ENCODE measurements around the gene TUT1. TPM values are rescaled to one million over a fixed set of nuclear protein-coding genes. Genes with fewer than 3 reads are reported as not detected.

TUT1 gene
- total and polyA plus RNA-seq, 4 donors = 5.6 to 15.8 (median 13.7) TPM

GRCh38 chr11:62622476-62623089 is 31.3 kb upstream of the TUT1 start (continued):
- TF ChIP-seq CTCF (IDR thresholded peaks at IDR 0.05; ENCODE audit: low read depth, low read length, missing input control) (no peak), YY1 (IDR thresholded peaks at IDR 0.05) (no peak), ZBTB33 (IDR thresholded peaks at IDR 0.05) (no peak), ATF3 (IDR thresholded peaks at IDR 0.05) (no peak), HNF4G (IDR thresholded peaks at IDR 0.05) (no peak), RAD21 (IDR thresholded peaks at IDR 0.05) (no peak), JUND (IDR thresholded peaks at IDR 0.05) (no peak)

- WGBS = under 1% methylated on average over 77 of the region's 77 CpGs
- H3K36me3 ChIP-seq (ENCODE audit: control insufficient read depth in 4 of 4, insufficient read depth in 3 of 4, low read depth in 1 of 4, low read length in 3 of 4) = peaks cover 6 to 24% (median 19%) of the 10 kb centered on the region in 4 donors
Measured at GRCh38 chr11:62621567-62622470, 30.5 kb upstream of the TUT1 start, which contains the start of gene B3GAT3. TSS of gene B3GAT3 (minus strand) at chr11:62621986. CDS start at chr11:62621947, 39 bp downstream.

More at GRCh38 chr11:62621567-62622470, 30.5 kb upstream of the TUT1 start, which contains the start of gene B3GAT3:
- TF ChIP-seq ZBTB33 (IDR thresholded peaks at IDR 0.05) (peak; percentile 82), FOXA1 (IDR thresholded peaks at IDR 0.05) (no peak), GABPA (IDR thresholded peaks at IDR 0.05 in 1 of 2, conservative IDR thresholded peaks at IDR 0.05 in 1 of 2) (peak; percentile 96 to 99), RXRA (IDR thresholded peaks at IDR 0.05) (peak; percentile 35 to 38), SP1 (IDR thresholded peaks at IDR 0.05) (peak; percentile 83), HNF4A (conservative IDR thresholded peaks at IDR 0.05) (peak in 1 of 2 donors; percentile 35), JUND (IDR thresholded peaks at IDR 0.05) (peak; percentile 78 to 88), RAD21 (IDR thresholded peaks at IDR 0.05) (no peak), REST (IDR thresholded peaks at IDR 0.05) (peak; percentile 45), FOXA2 (IDR thresholded peaks at IDR 0.05) (no peak), YY1 (IDR thresholded peaks at IDR 0.05) (peak; percentile 61), CTCF (IDR thresholded peaks at IDR 0.05; ENCODE audit: low read depth, low read length, missing input control) (peak; percentile 6), ATF3 (IDR thresholded peaks at IDR 0.05) (peak; percentile 40), NR2F2 (IDR thresholded peaks at IDR 0.05) (no peak), HNF4G (IDR thresholded peaks at IDR 0.05) (no peak), MAX (IDR thresholded peaks at IDR 0.05) (peak; percentile 94), TAF1 (conservative IDR thresholded peaks at IDR 0.05) (no peak), EGR1 (IDR thresholded peaks at IDR 0.05; ENCODE audit: low read depth in 2 of 2) (peak; percentile 26 to 61)
- no peaks in the 10 kb centered on the region for H3K9me3 ChIP-seq (ENCODE audit: control insufficient read depth in 4 of 4, low read length in 3 of 4)
- H3K4me3 ChIP-seq (ENCODE audit: low read depth in 1 of 3, low read length in 3 of 3) = peak within 1 kb of the TSS; percentile 68 to 89 (median 74)
- peaks cover 4 to 17% (median 10%) of the 10 kb centered on the region in 4 donors for H3K4me1 ChIP-seq (ENCODE audit: control insufficient read depth in 4 of 4, insufficient read depth in 4 of 4, low read length in 3 of 4)
- H3K27me3 ChIP-seq (ENCODE audit: control insufficient read depth in 4 of 4, insufficient read depth in 4 of 4, low read length in 3 of 4) = no peaks in the 10 kb centered on the region
- DNase-seq (ENCODE audit: low spot score) = peak; percentile 93
- peak within 1 kb of the TSS; percentile 80 to 96 for H3K27ac ChIP-seq (ENCODE audit: low read depth in 1 of 2, low read length in 2 of 2)
- H3K9ac ChIP-seq (ENCODE audit: low read depth in 1 of 2, low read length in 2 of 2) = peak within 1 kb of the TSS; percentile 33 to 77

All from liver (tissue), 9 donors.